D721Med (cell line): Measurements from ENCODE around the gene EIF3K.

ENCODE experiments used
- DNase-seq: peaks from one replicate; pipeline ENCODE4 v3.0.0; 2011; ENCODE audit warnings: low spot score; ENCODE audit not compliant: insufficient read length
- FAIRE-seq: peaks from 2 replicates; lab custom pipeline; 2011; peaks lifted over from hg19 to GRCh38; lab: Jason Lieb, UNC
- TF ChIP-seq, protein P1 (sequence below): IDR thresholded peaks from 2 replicates; pipeline ENCODE4 v1.5.1; 2012; ENCODE audit warnings: mild to moderate bottlenecking, control low read depth; ENCODE audit not compliant: insufficient read depth; ENCODE audit errors: missing control alignments

EIF3K gene

GRCh38 chr19:38658462-38659306 is 39.7 kb downstream of the EIF3K start:
- no peak for FAIRE-seq
- no peak for DNase-seq
- TF ChIP-seq, protein P1, sequence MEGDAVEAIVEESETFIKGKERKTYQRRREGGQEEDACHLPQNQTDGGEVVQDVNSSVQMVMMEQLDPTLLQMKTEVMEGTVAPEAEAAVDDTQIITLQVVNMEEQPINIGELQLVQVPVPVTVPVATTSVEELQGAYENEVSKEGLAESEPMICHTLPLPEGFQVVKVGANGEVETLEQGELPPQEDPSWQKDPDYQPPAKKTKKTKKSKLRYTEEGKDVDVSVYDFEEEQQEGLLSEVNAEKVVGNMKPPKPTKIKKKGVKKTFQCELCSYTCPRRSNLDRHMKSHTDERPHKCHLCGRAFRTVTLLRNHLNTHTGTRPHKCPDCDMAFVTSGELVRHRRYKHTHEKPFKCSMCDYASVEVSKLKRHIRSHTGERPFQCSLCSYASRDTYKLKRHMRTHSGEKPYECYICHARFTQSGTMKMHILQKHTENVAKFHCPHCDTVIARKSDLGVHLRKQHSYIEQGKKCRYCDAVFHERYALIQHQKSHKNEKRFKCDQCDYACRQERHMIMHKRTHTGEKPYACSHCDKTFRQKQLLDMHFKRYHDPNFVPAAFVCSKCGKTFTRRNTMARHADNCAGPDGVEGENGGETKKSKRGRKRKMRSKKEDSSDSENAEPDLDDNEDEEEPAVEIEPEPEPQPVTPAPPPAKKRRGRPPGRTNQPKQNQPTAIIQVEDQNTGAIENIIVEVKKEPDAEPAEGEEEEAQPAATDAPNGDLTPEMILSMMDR, result no peak

DNA sequence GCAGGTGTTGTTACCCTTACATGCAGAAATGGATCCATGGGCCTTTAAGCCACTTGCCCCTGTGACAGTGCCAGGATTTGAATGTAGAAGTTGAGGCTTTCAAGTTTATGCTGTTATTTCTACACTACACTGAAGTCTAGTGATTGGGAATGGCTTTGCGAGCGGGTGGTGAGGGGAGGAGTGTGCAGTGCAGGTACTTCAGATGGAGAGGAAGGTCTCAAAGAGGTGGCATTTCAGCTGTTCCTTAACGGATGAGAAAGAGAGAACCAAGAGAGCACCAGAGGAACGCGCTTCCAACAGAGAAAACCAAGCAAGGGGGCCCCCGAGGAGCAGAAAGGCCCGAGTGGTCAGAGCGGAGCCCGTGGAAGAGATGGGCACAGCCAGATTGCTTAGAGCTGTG is 41.7 kb downstream of the EIF3K start:
- FAIRE-seq (no peak), DNase-seq (no peak)
- TF ChIP-seq, protein P1, result no peak

GRCh38 chr19:38661136-38661535 is 42.1 kb downstream of the EIF3K start:
- no peak for DNase-seq
- no peak for FAIRE-seq
- TF ChIP-seq, protein P1, result no peak

DNA sequence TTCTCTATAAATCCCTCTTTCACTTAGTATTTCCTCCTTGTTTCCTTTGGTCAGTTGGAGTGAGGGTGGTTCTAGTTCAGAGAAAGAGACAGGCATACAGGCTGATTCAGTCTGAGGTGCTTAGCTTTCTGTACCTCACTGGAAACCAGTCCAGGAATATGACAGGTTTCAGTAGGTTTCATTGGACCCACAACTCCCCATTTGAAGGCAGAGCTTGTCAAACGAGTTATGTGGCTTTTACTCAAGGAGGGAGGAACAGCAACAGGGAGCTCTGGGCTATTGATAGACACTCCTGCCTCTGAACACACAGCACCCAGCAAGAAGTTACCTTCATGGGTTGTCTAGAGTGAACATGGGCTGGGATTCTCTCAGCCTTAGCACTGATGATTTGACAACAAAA is 43.0 kb downstream of the EIF3K start:
- no peak for DNase-seq
- TF ChIP-seq, protein P1, result no peak
- no peak for FAIRE-seq

DNA sequence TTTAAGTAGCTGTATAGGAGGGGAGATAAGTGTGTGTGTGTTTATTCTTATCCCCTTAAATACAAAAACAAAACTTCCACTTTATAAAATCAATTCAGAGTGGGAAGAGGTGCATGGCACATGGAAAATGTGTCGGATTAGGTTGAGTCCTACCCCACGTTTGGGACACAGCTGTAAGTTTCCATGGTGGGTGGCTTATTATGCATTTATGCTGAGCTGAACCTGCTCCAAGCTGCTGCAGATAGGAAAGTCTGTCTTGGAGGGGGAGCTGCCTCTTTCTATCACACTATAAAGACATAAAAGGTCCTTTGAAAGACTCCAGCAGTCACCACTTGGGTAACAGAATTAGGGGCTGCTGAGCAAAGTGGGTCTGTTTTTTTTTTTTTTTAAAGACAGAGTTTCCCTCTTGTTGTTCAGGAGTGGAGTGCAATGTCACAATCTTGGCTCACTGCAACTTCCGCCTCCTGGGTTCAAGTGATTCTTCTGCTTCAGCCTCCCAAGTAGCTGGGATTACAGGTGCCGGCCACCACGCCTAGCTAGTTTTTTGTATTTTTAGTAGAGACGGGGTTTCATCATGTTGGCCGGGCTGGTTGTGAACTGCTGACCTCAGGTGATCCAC is 43.7 kb downstream of the EIF3K start:
- FAIRE-seq, result no peak
- TF ChIP-seq, protein P1, result no peak
- no peak for DNase-seq

GRCh38 chr19:38663156-38663651 is 44.2 kb downstream of the EIF3K start:
- FAIRE-seq, result no peak
- TF ChIP-seq, protein P1, result no peak
- no peak for DNase-seq
